K562 (cell line): ENCODE measurements around the gene FOXI1.

Source experiments
- CEBPB ChIP-seq: fragments of 450-650 bp; IDR thresholded peaks from 2 replicates; pipeline ENCODE4 v1.6.1; 2016; ENCODE audit warnings: missing genetic modification characterization, missing compliant biosample characterization
- FOXP1 ChIP-seq: sonication (generic); formaldehyde crosslinking; IDR thresholded peaks from 2 replicates; pipeline ENCODE4 v1.8.0; 2022; ENCODE audit warnings: mild to moderate bottlenecking, missing genetic modification reagents
- GTF2F1 ChIP-seq: IDR thresholded peaks from 2 replicates; pipeline ENCODE4 v1.6.1; 2011; ENCODE audit warnings: low read depth, low read length, improper control_type of control experiment
- MXI1 ChIP-seq: IDR thresholded peaks from 2 replicates; pipeline ENCODE4 v1.6.1; 2011; ENCODE audit warnings: low read depth, mild to moderate bottlenecking, improper control_type of control experiment, low read length
- SNRNP70 ChIP-seq: fragments of 200-400 bp; formaldehyde crosslinking; optimal IDR thresholded peaks from 2 replicates; pipeline ENCODE3; 2017; ENCODE audit warnings: low read depth, low read length
- ZNF445 ChIP-seq: fragments of 250-450 bp; sonication (Bioruptor Pico); IDR thresholded peaks from 2 replicates; pipeline ENCODE4 v1.4.0; 2020; ENCODE audit warnings: low read depth, mild to moderate bottlenecking, moderate library complexity

- TF ChIP-seq MXI1 (no peak), FOXP1 (CRISPR knock-in tag) (no peak), ZNF445 (CRISPR knock-in tag) (no peak), GTF2F1 (no peak), CEBPB (tag) (no peak), SNRNP70 (no peak)
Observed at GRCh38 chr5:170103447-170103846, 2.2 kb upstream of the FOXI1 start.
